GM12873 (cell line): ENCODE measurements around the gene FERMT3.

Source experiments
- CTCF ChIP-seq: IDR thresholded peaks from 2 replicates; pipeline ENCODE4 v1.5.1; 2012; ENCODE audit warnings: low read depth, mild to moderate bottlenecking, moderate library complexity, low read length, control low read depth; ENCODE audit not compliant: insufficient read depth; ENCODE audit errors: missing control alignments

FERMT3 gene

GRCh38 chr11:64244966-64245365 lies 38.4 kb downstream of the FERMT3 start:
- TF ChIP-seq CTCF: no peak

GRCh38 chr11:64245401-64245796 lies 38.9 kb downstream of the FERMT3 start:
- TF ChIP-seq CTCF: no peak

- TF ChIP-seq CTCF: no peak
Measured at GRCh38 chr11:64245797-64246620, 39.5 kb downstream of the FERMT3 start.

GRCh38 chr11:64246871-64247728 lies 40.6 kb downstream of the FERMT3 start, which contains the start of gene PPP1R14B:
TSS of gene PPP1R14B (minus strand) at chr11:64246943. CDS start at chr11:64246673, 270 bp downstream.
- peak; percentile 11 for TF ChIP-seq CTCF

GRCh38 chr11:64247729-64248531 lies 41.4 kb downstream of the FERMT3 start:
- no peak for TF ChIP-seq CTCF

GRCh38 chr11:64248578-64248977 lies 42.1 kb downstream of the FERMT3 start:
- no peak for TF ChIP-seq CTCF
